Measurements from ENCODE around the gene PEX14. TPM values are rescaled to one million over a fixed set of nuclear protein-coding genes. Genes with fewer than 3 reads are reported as not detected.
A peak's percentile ranks its signal among the peaks of the same experiment; 100 is the strongest.

The PEX14 gene
- total and polyA plus RNA-seq, 9 of the 15 experiments (the other 6 are each of a cell fraction or from before 2014, with no cell fraction given), result 2.6 to 45.7 (median 22.7) TPM

- TF ChIP-seq RREB1 (CRISPR knock-in tag; IDR thresholded peaks at IDR 0.05), result no peak
- TF ChIP-seq PKNOX1 (IDR thresholded peaks at IDR 0.05), result peak; percentile 57; the same call in 1 of the 2 replicates
- TF ChIP-seq ZEB2 (IDR thresholded peaks at IDR 0.05), result no peak
- no peak for TF ChIP-seq MGA (IDR thresholded peaks at IDR 0.05)
- peak; percentile 94 for TF ChIP-seq TFAP4 (CRISPR knock-in tag; IDR thresholded peaks at IDR 0.05; ENCODE audit: borderline replicate concordance)
- peak; percentile 50; the same call in 1 of the 2 replicates for TF ChIP-seq CREM (IDR thresholded peaks at IDR 0.05; ENCODE audit: low read depth)
- TF ChIP-seq RUNX1 (IDR thresholded peaks at IDR 0.05; ENCODE audit: low read depth), result no peak
Measured at GRCh38 chr1:10679496-10680220, 204.9 kb downstream of the PEX14 start (continued).
